ENCODE data around the gene MXRA8.

The MXRA8 gene

DNA sequence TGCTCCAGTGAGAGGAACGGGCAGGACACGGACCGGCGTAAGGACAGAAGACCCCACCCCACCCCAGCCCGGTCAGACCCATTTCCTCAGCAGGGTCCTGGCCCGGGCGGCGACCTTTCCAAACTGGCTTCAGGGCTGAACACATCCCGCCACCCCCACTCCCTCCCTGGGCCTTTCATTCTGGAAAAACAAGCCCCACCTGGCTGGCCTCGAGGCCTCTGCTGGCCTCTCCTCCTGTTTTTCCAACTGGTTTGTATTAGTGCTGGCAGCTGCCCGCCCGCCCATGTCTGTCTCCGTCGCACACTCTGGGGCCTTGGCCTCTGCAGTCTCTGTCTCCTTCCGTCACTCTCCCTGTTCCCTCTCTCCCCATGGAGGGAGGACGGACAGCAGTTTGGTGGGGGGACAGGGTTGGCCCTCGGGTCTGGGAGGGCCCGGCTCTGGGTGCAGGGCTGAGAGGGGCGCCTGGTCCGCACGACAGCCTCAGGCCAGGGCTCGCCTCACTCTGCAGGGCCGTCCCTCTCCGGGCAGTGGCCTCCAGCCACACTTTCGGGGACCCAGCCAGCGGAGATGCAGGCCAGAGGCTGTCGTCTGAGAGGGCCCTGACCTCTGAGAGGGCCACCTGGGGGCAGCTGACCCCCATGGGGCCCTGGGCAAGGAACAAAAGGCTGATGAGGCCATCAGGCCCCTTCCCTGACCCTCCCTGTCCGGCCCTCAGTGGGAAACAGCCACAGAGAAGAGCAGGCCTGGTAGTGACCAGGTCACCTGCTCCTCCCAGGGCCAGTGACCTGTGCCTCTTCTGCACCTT, 1.5 kb upstream of the MXRA8 start:
- H3K4me3 ChIP-seq (ENCODE audit: low read depth, low read length): peak overlapping the region; percentile 15
- peak; percentile 61 for DNase-seq (ENCODE audit: low read depth)
- in situ Hi-C loops (cut with HindIII; ENCODE audit: low sequenced_read_pairs): no loop called here
- TF ChIP-seq, protein P1, sequence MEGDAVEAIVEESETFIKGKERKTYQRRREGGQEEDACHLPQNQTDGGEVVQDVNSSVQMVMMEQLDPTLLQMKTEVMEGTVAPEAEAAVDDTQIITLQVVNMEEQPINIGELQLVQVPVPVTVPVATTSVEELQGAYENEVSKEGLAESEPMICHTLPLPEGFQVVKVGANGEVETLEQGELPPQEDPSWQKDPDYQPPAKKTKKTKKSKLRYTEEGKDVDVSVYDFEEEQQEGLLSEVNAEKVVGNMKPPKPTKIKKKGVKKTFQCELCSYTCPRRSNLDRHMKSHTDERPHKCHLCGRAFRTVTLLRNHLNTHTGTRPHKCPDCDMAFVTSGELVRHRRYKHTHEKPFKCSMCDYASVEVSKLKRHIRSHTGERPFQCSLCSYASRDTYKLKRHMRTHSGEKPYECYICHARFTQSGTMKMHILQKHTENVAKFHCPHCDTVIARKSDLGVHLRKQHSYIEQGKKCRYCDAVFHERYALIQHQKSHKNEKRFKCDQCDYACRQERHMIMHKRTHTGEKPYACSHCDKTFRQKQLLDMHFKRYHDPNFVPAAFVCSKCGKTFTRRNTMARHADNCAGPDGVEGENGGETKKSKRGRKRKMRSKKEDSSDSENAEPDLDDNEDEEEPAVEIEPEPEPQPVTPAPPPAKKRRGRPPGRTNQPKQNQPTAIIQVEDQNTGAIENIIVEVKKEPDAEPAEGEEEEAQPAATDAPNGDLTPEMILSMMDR (IDR thresholded peaks at IDR 0.05; ENCODE audit: low read depth, low read length, missing control alignments): no peak

DNA sequence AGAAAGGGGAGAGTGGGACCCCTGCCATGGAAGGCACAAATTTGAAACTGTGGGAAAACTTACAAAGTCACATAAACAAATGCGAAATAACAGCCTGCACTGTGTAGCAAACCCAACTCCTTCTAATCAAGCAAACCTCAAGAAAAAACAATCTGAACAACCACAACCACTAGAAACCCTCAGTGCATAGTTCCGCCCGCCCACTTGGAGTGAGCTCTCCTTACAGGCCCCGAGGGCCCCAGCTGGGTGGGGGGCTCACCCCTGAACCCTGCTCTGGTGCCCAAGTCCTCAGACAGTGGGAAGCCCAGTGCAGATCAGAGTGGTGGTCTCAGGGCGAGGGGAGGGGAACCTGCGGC, 931 bp upstream of the MXRA8 start:
- H3K4me3 ChIP-seq (ENCODE audit: low read depth, low read length): peak overlapping the region; percentile 87
- in situ Hi-C loops (cut with HindIII; ENCODE audit: low sequenced_read_pairs): no loop called here
- TF ChIP-seq, protein P1 (IDR thresholded peaks at IDR 0.05; ENCODE audit: low read depth, low read length, missing control alignments): no peak
- DNase-seq (ENCODE audit: low read depth): peak; percentile 80

DNA sequence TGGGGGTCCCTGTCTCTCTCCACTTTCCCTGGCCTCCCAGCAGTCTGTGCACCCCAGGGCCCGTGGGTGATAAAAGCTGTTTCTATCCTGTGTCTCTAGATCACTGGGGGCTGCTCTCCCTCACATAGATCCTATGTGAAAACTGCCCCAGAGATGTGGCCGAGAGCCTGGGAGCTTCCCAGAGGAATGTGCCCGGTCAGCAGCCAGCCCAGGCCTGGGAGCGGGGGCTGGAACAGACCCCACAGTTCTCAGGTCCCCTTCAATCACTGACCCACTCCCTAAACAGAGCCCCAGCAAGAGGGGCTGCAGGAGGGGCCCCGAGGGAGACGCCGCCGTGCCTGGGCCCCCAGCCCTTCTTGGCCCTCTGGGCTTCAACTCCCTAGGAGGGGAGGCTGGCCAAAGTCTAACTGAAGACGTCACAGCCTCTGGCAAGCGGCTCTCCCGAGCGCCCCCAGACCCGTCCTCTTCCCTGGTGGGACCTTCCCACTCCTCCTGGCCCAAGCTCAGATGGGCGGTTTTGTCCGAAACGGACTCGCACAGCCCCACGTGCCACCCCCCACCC, 403 bp downstream of the MXRA8 start:
- H3K4me3 ChIP-seq (ENCODE audit: low read depth, low read length): peak overlapping the region; percentile 87
- TF ChIP-seq, protein P1 (IDR thresholded peaks at IDR 0.05; ENCODE audit: low read depth, low read length, missing control alignments): no peak
- no peak for DNase-seq (ENCODE audit: low read depth)
- in situ Hi-C loops (cut with HindIII; ENCODE audit: low sequenced_read_pairs): no loop called here

DNA sequence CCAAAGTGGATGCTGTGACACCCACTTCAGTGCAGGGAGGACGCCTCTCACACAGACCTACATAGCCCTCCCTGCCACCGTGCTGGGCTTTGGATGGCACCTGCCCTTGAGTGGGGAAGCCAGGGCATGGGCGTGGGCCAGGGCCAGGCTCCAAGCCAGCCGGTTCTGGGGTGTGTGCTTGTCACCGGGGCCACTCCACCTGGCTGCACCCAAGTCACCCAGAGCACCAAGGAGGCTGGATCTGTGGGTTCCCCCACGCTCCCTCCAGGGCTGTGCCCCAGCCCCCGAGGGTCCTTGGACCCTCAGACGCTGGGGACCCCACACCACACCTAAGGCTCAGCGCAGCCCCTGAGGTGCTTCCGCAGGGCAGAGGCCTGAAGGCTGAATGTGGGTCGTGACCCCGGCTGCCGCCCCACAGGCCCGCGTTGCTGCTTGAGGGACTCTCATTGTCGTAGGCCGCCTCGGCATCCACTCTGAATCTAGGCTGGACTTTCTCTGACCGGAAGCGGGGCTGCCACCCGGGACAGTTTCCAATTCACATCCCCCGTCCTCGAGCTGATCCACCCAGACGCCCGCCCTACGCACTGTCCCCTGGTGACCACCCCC, 1.5 kb downstream of the MXRA8 start:
- DNase-seq (ENCODE audit: low read depth): no peak
- TF ChIP-seq, protein P1 (IDR thresholded peaks at IDR 0.05; ENCODE audit: low read depth, low read length, missing control alignments): no peak
- peak overlapping the region; percentile 87 for H3K4me3 ChIP-seq (ENCODE audit: low read depth, low read length)
- in situ Hi-C loops (cut with HindIII; ENCODE audit: low sequenced_read_pairs): no loop called here

DNA sequence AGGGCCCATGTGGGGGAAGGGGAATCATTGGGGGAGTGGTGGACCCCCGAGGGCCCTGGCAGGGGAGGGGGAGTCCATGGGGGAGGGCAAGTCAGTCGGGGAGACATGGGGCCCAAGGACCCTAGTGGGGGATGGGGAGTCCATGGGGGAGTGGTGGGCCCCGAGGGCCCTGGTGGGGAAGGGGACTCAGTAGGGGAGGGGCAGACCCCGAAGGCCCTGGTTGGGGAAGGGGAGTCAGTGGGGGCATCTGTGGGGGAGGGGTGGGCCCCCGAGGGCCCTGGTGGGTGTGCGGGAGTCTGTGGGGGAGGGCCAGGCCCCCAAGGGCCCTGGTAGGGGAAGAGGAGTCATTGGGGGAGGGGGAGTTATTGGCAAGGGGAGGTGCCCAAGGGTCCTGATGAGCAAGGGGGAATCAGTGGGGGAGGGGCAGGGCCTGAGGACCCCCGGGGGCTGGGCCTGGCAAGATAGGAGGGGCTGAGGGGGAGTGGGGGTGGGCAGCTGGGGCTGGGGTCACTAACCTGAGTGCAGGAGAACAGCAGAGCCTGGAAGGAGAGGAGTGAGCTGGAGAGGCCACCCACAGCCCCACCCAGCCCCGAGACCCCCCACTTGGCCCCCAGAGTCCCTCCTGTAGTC, 2.1 kb downstream of the MXRA8 start:
- H3K4me3 ChIP-seq (ENCODE audit: low read depth, low read length): peak overlapping the region; percentile 87
- DNase-seq (ENCODE audit: low read depth): no peak
- in situ Hi-C loops (cut with HindIII; ENCODE audit: low sequenced_read_pairs): no loop called here
- TF ChIP-seq, protein P1 (IDR thresholded peaks at IDR 0.05; ENCODE audit: low read depth, low read length, missing control alignments): no peak

DNA sequence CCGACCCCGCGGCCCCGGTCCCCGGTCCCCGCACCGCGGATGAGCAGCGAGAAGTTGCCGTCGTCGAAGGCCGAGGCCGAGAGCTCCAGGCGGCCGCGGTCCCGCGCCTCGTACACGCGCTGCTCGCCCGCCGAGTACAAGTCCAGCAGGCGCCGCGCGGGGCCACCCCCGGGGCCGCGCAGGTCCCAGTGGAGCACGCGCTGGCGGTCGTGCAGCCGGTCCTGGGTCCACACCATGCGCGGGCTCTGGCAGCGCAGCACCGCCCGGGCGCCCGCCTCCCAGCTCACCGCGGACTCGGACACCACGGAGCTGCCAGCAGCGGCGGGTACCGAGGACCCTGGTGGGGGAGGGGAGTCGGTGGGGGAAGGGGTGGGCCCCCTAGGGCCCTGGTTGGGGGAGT, 2.9 kb downstream of the MXRA8 start:
- H3K4me3 ChIP-seq (ENCODE audit: low read depth, low read length): peak overlapping the region; percentile 87

More for the DNA sequence above, 2.9 kb downstream of the MXRA8 start:
- DNase-seq (ENCODE audit: low read depth): no peak
- TF ChIP-seq, protein P1 (IDR thresholded peaks at IDR 0.05; ENCODE audit: low read depth, low read length, missing control alignments): no peak
- in situ Hi-C loops (cut with HindIII; ENCODE audit: low sequenced_read_pairs): no loop called here
